GM12874 (cell line): ENCODE measurements around the gene ROBO1.

Source experiments
- TF ChIP-seq, protein P1 (sequence below): IDR thresholded peaks from 2 replicates; pipeline ENCODE4 v1.5.1; 2011; ENCODE audit warnings: low read depth, mild to moderate bottlenecking, control low read depth, low read length, moderate library complexity; ENCODE audit not compliant: insufficient read depth

ROBO1 gene

DNA sequence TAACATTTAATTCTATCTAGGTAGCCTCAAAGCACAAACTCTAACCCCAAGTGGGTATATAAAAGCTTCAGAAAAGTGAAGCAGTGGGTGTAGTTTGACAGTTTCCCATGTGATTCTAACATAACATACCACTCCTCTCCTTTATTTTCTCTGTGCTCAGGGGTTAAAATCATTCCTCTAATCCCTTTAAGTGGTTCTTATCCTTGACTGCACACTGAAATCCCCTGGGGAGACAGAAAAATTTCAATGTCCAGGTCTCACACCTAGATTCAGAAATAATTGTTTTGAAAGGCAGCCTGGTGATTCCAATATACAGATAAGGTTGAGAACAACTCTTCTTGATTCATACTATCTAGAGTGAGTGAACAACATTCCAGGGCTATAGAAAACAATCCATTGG lies 986.4 kb downstream of the ROBO1 start:
- TF ChIP-seq, protein P1, sequence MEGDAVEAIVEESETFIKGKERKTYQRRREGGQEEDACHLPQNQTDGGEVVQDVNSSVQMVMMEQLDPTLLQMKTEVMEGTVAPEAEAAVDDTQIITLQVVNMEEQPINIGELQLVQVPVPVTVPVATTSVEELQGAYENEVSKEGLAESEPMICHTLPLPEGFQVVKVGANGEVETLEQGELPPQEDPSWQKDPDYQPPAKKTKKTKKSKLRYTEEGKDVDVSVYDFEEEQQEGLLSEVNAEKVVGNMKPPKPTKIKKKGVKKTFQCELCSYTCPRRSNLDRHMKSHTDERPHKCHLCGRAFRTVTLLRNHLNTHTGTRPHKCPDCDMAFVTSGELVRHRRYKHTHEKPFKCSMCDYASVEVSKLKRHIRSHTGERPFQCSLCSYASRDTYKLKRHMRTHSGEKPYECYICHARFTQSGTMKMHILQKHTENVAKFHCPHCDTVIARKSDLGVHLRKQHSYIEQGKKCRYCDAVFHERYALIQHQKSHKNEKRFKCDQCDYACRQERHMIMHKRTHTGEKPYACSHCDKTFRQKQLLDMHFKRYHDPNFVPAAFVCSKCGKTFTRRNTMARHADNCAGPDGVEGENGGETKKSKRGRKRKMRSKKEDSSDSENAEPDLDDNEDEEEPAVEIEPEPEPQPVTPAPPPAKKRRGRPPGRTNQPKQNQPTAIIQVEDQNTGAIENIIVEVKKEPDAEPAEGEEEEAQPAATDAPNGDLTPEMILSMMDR = no peak

DNA sequence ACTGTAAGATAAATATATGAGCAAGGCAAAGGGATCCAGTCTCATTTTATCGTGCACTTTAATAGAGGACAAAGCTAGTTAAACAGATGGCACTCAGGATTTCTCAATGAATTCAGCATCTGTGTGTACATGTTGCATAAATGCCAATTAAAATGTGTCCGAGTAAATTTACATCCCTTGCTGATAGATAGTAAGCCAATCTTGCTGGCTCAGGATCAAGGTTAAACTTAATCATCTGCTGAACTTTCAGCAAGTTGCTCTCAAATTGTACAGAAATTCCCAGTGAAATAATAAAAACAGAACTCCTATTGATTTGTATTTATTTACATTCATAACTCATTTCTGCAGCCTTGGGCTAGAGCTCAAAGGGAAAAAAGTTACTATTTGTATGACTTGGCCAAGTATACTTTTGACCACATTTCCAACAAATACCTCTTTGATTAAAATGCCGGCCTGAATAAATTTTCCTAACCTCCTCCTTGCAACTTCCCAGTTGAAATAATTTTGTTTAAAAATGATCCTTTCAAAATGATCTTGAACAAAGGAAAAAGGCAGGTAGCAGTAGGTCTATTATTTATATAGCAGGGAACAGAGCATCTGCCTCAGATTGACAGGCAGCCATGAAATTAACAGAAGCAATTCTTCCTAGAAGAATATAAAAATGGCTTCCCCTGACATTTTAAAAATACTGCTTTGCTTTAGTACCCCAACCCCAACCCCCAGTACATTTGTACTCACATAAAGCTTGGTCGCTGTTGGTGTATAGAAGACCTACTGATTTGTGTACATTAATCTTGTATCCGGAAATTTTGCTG lies 1001.9 kb downstream of the ROBO1 start:
- TF ChIP-seq, protein P1 = no peak

DNA sequence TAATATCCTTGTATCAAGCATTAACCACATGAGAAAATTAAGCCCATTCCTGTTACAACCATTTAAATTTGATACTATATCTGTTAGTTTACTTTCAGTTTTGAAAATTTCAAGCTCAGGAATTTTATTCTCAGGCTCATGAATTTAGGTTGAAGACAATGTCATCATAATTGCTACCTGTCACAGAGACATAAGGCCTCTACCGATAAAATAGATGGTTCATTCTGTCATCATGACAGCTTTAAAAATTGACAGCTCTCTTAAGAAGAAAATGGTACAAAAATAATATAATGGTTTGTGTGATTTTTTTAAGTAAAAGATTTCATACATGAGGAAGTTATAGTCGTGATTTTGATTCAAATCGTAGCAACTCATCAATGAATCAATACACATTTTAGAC lies 1003.2 kb downstream of the ROBO1 start:
- TF ChIP-seq, protein P1 = no peak

DNA sequence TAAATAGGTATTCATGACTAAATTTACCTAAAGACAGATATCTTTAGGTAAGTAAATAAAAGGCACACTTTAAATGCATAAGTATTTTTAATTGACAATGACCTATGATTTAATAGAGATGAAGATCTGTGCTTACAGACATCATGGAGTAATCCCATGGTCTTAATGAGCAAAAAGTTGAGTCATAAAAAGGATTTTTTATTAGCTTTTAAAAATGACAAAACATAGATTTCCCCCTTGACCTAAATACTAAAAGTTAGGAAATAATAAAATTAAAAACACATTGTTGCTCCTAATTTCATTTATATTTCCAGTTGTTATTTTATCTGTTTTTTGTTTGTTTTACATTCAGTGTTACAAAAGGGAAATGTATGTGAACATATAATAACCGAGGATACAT lies 1005.7 kb downstream of the ROBO1 start:
- TF ChIP-seq, protein P1 = no peak

DNA sequence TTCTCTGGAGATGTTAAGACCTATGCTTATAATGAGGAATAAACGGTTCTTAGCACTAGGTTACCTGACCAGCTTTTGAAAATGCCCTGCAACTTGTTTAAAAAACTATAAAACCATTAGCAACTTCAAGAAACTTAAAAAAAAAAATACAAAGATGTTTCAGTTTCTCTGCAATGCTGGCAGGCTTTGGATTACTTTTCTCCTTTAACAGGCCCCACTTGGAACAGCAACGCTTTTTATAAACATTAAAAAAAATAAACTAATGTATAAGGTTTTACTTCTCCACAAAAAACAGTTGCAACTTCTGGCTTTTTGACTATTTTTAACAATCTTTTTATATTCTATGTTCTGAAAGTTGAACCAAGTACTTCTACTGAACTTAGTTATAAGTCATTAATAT lies 1006.7 kb downstream of the ROBO1 start:
- TF ChIP-seq, protein P1 = no peak

DNA sequence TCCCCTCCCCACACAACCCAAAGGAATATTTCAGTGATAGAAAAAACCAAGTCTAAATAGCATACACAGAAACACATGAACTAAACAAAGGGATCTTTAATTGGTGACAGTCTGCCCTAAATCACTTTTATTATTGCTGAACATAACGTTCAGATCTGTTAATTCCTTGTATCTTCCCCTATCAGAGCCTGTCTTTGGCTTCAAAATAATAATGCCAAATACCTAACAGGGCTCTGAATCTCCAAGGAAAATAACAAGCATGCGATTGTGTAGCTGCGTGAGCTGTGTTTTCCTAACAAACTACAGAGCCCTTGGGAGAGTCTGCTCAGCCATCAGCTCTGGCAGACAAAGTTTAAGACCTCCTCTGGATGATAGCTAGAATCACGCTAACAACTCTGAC lies 1010.1 kb downstream of the ROBO1 start:
- TF ChIP-seq, protein P1 = no peak

DNA sequence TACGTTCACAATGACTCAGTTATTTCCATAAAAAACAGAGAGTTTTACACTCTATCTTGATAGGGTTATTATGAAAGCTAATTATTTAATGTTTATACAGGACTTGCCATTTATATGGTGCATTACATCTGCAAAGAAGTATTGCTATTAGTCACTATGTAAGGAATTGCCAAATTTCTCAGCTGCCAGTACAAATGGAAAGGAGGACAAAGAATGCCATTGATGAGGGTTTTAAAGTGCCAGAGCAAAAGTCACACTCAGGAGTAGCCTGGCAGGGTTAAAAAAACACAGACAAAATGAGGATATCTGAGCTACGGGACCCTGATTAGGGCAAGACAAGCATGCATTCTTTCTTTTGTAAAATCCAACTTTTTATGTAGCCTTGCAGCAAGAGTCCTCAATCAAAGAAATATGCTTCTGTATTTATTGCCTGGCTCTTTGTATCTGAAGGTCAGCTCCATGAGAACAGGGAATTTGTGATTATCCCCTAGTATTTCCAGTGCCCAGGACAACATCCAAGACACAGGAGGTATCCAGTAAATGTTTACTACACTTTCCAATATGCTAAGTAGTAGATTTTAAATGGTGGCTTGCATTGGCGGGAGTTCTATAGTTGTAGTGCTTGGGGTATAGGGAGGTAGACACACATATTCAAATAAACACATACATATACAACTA lies 1013.6 kb downstream of the ROBO1 start:
- TF ChIP-seq, protein P1 = no peak
